HL-60 (cell line): ENCODE measurements around the gene EBLN2.

Experiments used
- DNase-seq, 2 experiments: peaks; one replicate each; pipeline ENCODE4 v3.0.0-alpha.2; 2010 to 2020; ENCODE audit warnings: low read depth in 1 of 2, low spot score in 1 of 2
- H3K27ac ChIP-seq: fragments of 250-450 bp; sonication (Bioruptor Pico); replicated peaks from 2 replicates; pipeline ENCODE4 v1.5.1; 2020; ENCODE audit warnings: mild to moderate bottlenecking, moderate library complexity
- H3K27me3 ChIP-seq: fragments of 250-450 bp; sonication (Bioruptor Pico); 2 replicates; pipeline ENCODE4 v1.5.1; 2021; ENCODE audit warnings: mild to moderate bottlenecking, moderate library complexity; ENCODE audit not compliant: insufficient read depth, poor library complexity, severe bottlenecking
- H3K4me3 ChIP-seq: replicated peaks from 2 replicates; pipeline ENCODE4 v1.5.1; 2011; ENCODE audit warnings: mild to moderate bottlenecking, control low read depth, low read length; ENCODE audit not compliant: insufficient read depth
- GABPA ChIP-seq: IDR thresholded peaks from 2 replicates; pipeline ENCODE4 v1.6.1; 2012; ENCODE audit warnings: low read depth
- POLR2AphosphoS5 ChIP-seq: IDR thresholded peaks from 2 replicates; pipeline ENCODE4 v1.6.1; 2012; ENCODE audit warnings: low read depth
- SPI1 ChIP-seq: IDR thresholded peaks from 2 replicates; pipeline ENCODE4 v1.6.1; 2012; ENCODE audit warnings: low read depth, mild to moderate bottlenecking, borderline replicate concordance
- TF ChIP-seq, protein P1 (sequence below): IDR thresholded peaks from one replicate; pipeline ENCODE4 v1.5.1; 2011; ENCODE audit warnings: low read length, control low read depth, inconsistent platforms; ENCODE audit not compliant: insufficient read depth
- TF ChIP-seq, protein P2 (sequence below): IDR thresholded peaks from 2 replicates; pipeline ENCODE4 v1.6.1; 2012; ENCODE audit warnings: low read depth; ENCODE audit not compliant: insufficient replicate concordance

Gene EBLN2

DNA sequence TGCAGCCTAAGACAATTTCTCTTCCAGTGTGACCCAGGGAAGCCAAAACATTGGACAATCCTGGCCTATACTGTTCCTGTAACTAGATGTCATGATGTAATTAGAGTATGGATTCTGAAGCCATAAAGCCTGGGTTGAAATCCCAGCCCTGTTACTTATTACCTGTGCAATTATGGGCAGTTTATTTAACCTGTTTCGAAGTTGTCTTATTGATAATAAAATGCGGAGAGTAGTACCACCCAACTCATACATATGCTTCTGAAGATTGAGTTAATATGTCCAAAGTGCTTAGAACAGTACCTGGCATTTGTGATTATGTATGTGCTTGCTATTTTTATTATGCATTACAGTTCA lies 34.7 kb upstream of the EBLN2 start:
- no peak overlapping the region for H3K4me3 ChIP-seq
- TF ChIP-seq, protein P1, sequence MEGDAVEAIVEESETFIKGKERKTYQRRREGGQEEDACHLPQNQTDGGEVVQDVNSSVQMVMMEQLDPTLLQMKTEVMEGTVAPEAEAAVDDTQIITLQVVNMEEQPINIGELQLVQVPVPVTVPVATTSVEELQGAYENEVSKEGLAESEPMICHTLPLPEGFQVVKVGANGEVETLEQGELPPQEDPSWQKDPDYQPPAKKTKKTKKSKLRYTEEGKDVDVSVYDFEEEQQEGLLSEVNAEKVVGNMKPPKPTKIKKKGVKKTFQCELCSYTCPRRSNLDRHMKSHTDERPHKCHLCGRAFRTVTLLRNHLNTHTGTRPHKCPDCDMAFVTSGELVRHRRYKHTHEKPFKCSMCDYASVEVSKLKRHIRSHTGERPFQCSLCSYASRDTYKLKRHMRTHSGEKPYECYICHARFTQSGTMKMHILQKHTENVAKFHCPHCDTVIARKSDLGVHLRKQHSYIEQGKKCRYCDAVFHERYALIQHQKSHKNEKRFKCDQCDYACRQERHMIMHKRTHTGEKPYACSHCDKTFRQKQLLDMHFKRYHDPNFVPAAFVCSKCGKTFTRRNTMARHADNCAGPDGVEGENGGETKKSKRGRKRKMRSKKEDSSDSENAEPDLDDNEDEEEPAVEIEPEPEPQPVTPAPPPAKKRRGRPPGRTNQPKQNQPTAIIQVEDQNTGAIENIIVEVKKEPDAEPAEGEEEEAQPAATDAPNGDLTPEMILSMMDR, result no peak
- no peak for TF ChIP-seq POLR2AphosphoS5
- TF ChIP-seq, protein P2, sequence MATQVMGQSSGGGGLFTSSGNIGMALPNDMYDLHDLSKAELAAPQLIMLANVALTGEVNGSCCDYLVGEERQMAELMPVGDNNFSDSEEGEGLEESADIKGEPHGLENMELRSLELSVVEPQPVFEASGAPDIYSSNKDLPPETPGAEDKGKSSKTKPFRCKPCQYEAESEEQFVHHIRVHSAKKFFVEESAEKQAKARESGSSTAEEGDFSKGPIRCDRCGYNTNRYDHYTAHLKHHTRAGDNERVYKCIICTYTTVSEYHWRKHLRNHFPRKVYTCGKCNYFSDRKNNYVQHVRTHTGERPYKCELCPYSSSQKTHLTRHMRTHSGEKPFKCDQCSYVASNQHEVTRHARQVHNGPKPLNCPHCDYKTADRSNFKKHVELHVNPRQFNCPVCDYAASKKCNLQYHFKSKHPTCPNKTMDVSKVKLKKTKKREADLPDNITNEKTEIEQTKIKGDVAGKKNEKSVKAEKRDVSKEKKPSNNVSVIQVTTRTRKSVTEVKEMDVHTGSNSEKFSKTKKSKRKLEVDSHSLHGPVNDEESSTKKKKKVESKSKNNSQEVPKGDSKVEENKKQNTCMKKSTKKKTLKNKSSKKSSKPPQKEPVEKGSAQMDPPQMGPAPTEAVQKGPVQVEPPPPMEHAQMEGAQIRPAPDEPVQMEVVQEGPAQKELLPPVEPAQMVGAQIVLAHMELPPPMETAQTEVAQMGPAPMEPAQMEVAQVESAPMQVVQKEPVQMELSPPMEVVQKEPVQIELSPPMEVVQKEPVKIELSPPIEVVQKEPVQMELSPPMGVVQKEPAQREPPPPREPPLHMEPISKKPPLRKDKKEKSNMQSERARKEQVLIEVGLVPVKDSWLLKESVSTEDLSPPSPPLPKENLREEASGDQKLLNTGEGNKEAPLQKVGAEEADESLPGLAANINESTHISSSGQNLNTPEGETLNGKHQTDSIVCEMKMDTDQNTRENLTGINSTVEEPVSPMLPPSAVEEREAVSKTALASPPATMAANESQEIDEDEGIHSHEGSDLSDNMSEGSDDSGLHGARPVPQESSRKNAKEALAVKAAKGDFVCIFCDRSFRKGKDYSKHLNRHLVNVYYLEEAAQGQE, result no peak
- no peak for DNase-seq
- H3K27me3 ChIP-seq, result no peaks in the 10 kb centered on the region
- H3K27ac ChIP-seq, result no peak overlapping the region

DNA sequence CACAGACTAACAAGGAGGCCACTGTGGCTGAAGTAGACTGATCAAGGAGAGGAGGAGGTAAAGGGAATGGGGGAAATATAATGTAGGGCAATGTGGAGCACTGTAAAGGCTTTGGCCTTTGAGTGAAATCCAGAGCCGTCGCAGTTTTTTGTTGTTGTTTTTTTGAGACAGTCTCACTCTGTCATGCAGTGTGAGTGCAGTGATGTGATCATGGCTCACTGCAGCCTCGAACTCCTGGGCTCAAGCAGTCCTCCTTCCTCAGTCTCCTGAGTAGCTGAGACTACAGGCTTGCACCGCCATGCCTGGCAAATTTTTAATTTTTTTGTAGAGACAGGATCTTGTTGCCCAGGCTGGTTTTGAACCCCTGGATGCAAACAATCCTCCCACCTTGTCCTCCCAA lies 32.7 kb upstream of the EBLN2 start:
- Histone ChIP-seq H3K27ac (no peak overlapping the region), H3K4me3 (no peak overlapping the region), H3K27me3 (no peaks in the 10 kb centered on the region)
- TF ChIP-seq SPI1 (no peak), POLR2AphosphoS5 (no peak)
- TF ChIP-seq, protein P1, result no peak
- TF ChIP-seq, protein P2, result no peak
- DNase-seq, result no peak

DNA sequence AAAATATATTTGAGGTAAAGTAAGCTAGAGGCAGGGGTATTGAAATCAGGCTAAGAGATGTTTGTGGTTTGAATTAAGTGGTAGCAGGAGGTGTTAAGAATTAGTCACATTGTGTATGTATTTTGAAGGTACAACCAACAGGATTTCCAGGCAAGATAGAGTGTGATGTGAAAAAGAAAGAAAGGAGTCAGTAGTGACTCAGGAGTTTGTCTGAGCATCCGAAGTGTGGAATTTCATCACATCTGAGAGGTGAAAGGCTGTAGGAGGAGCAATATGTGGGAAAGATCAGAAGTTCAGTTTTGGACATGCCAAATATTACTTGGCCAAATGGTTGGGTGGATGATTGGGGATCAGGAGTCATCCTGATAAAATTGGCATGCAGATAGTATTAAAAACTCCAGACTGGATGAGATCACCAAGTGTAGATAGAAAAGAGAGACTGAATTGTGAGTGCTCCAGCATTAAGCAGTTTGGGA lies 32.1 kb upstream of the EBLN2 start:
- Histone ChIP-seq H3K27ac (no peak overlapping the region), H3K27me3 (no peaks in the 10 kb centered on the region), H3K4me3 (no peak overlapping the region)
- DNase-seq, result no peak
- TF ChIP-seq, protein P1, result no peak
- TF ChIP-seq, protein P2, result no peak
- TF ChIP-seq SPI1, result no peak
- TF ChIP-seq POLR2AphosphoS5, result no peak
- no peak for TF ChIP-seq GABPA
